ENCODE data around the gene CDK5R2. TPM values are rescaled to one million over a fixed set of nuclear protein-coding genes. Genes with fewer than 3 reads are reported as not detected.

Gene CDK5R2
- polyA plus RNA-seq, 3 donors = 0.06 to 0.58 TPM; not detected in 1

GRCh38 chr2:218984239-218985020 lies 25.0 kb downstream of the CDK5R2 start:
- no peak overlapping the region for H3K27ac ChIP-seq (ENCODE audit: low read depth, low read length)
- WGBS, 3 donors = 1 to 2% (median 1%) methylated on average over 49 to 50 of the region's 50 CpGs

- no peak within 1 kb of the TSS for H3K27ac ChIP-seq (ENCODE audit: low read depth, low read length)
- 0 to 6% (median 2%) methylated on average over 6 to 32 of the region's 32 CpGs for WGBS, 3 donors
Measured at GRCh38 chr2:218985021-218985324, 25.5 kb downstream of the CDK5R2 start, which contains the start of gene FEV. Gene FEV, minus strand, starts transcription at chr2:218985184. Its CDS starts 109 bp downstream, at chr2:218985075.

GRCh38 chr2:218985325-218986091 lies 26.0 kb downstream of the CDK5R2 start:
- H3K27ac ChIP-seq (ENCODE audit: low read depth, low read length) = no peak overlapping the region
- WGBS, 3 donors = 3 to 8% (median 4%) methylated on average over 35 to 49 of the region's 49 CpGs

GRCh38 chr2:218986148-218986761 lies 26.8 kb downstream of the CDK5R2 start:
- 37 to 57% (median 50%) methylated on average over 4 of the region's 4 CpGs for WGBS, 3 donors
- H3K27ac ChIP-seq (ENCODE audit: low read depth, low read length) = no peak overlapping the region

- 42 to 47% (median 45%) methylated on average over 3 of the region's 3 CpGs for WGBS, 3 donors
- no peak overlapping the region for H3K27ac ChIP-seq (ENCODE audit: low read depth, low read length)
Measured at GRCh38 chr2:218988164-218988563, 28.7 kb downstream of the CDK5R2 start.

GRCh38 chr2:218988650-218989049 lies 29.2 kb downstream of the CDK5R2 start:
- 43 to 58% (median 50%) methylated on average over 2 of the region's 2 CpGs for WGBS, 3 donors
- no peak overlapping the region for H3K27ac ChIP-seq (ENCODE audit: low read depth, low read length)

- no peak overlapping the region for H3K27ac ChIP-seq (ENCODE audit: low read depth, low read length)
- 16 to 21% (median 20%) methylated on average over 9 of the region's 9 CpGs for WGBS, 3 donors
Measured at GRCh38 chr2:218990052-218990451, 30.6 kb downstream of the CDK5R2 start.

- H3K27ac ChIP-seq (ENCODE audit: low read depth, low read length) = no peak overlapping the region
- 12 to 19% (median 12%) methylated on average over 6 of the region's 6 CpGs for WGBS, 3 donors
Measured at GRCh38 chr2:218990612-218991011, 31.1 kb downstream of the CDK5R2 start.

- H3K27ac ChIP-seq (ENCODE audit: low read depth, low read length) = no peak overlapping the region
- 6 to 21% (median 11%) methylated on average over 13 of the region's 13 CpGs for WGBS, 3 donors
Measured at GRCh38 chr2:218991674-218992168, 32.3 kb downstream of the CDK5R2 start.

GRCh38 chr2:218992196-218992595 lies 32.7 kb downstream of the CDK5R2 start:
- H3K27ac ChIP-seq (ENCODE audit: low read depth, low read length) = no peak overlapping the region
- WGBS, 3 donors = 8 to 17% (median 11%) methylated on average over 6 to 7 of the region's 7 CpGs

GRCh38 chr2:218992703-218993344 lies 33.4 kb downstream of the CDK5R2 start:
- H3K27ac ChIP-seq (ENCODE audit: low read depth, low read length) = no peak overlapping the region
- WGBS, 3 donors = 2 to 3% (median 2%) methylated on average over 31 to 44 of the region's 44 CpGs

GRCh38 chr2:218993345-218994315 lies 34.2 kb downstream of the CDK5R2 start, which contains the start of gene CRYBA2:
Gene CRYBA2, minus strand, starts transcription at chr2:218993422. Its CDS starts 246 bp downstream, at chr2:218993176.
- WGBS, 3 donors = 1 to 2% (median 1%) methylated on average over 70 to 88 of the region's 88 CpGs
- no peak within 1 kb of the TSS for H3K27ac ChIP-seq (ENCODE audit: low read depth, low read length)

GRCh38 chr2:218995561-218995960 lies 36.1 kb downstream of the CDK5R2 start:
- 17 to 25% (median 22%) methylated on average over 8 of the region's 8 CpGs for WGBS, 3 donors
- no peak overlapping the region for H3K27ac ChIP-seq (ENCODE audit: low read depth, low read length)

GRCh38 chr2:218995972-218996711 lies 36.7 kb downstream of the CDK5R2 start:
- no peak overlapping the region for H3K27ac ChIP-seq (ENCODE audit: low read depth, low read length)
- 4 to 5% (median 5%) methylated on average over 43 of the region's 43 CpGs for WGBS, 3 donors

GRCh38 chr2:218996937-218997336 lies 37.5 kb downstream of the CDK5R2 start:
- 20 to 48% (median 42%) methylated on average over 4 of the region's 4 CpGs for WGBS, 3 donors
- H3K27ac ChIP-seq (ENCODE audit: low read depth, low read length) = no peak overlapping the region

- WGBS, 3 donors = 23 to 38% (median 24%) methylated on average over 2 of the region's 2 CpGs
- H3K27ac ChIP-seq (ENCODE audit: low read depth, low read length) = no peak overlapping the region
Measured at GRCh38 chr2:218997731-218998130, 38.3 kb downstream of the CDK5R2 start.
